ENCODE data around the gene CEP112.

The CEP112 gene

DNA sequence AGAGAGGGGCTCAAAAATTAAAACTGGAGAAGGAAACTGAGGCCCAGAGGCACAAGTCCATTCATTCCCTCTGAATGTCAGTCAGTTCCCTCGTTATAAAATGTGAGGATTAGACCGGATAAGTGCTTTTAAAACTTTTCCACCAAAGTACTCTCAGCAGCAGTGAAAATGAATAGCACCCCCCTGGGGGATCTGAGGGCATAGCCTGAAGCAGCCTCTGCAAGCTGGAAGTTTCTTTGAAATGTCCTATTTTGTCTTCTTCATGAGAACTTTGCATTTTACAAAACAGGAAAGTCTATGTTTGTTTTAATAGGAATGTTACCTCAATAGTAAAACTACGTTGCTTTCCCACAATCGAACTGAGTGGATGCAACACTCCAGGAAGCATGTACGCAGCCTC lies 273.0 kb downstream of the CEP112 start:
- no peak for TF ChIP-seq CTCF (IDR thresholded peaks at IDR 0.05; ENCODE audit: borderline replicate concordance, insufficient read depth, low read depth, low read length)
- no peak overlapping the region for H3K4me3 ChIP-seq (ENCODE audit: low read depth, low read length)

GRCh38 chr17:65918500-65918899 lies 273.4 kb downstream of the CEP112 start:
- no peak for TF ChIP-seq CTCF (IDR thresholded peaks at IDR 0.05; ENCODE audit: borderline replicate concordance, insufficient read depth, low read depth, low read length)
- H3K4me3 ChIP-seq (ENCODE audit: low read depth, low read length) = no peak overlapping the region

- no peak overlapping the region for H3K4me3 ChIP-seq (ENCODE audit: low read depth, low read length)
- no peak for TF ChIP-seq CTCF (IDR thresholded peaks at IDR 0.05; ENCODE audit: borderline replicate concordance, insufficient read depth, low read depth, low read length)
Observed at GRCh38 chr17:65917560-65917959, 274.4 kb downstream of the CEP112 start.

DNA sequence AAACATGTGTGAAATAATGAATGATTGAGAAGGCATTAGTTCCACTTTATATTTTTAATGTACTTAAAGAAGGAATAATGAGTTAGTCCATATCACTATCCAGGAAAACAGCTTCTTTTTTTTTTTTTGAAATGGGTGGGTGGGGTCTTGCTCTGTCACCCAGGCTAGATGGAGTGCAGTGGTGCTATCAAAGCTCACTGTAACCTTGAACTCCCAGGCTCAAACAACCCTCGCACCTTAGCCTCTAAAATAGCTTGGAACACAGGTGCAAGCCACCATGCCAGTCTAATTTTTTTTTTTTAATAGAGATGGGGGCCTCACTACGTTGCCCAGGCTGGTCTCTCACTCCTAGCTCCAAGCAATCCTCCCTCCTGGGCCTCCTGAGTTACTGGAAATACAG lies 275.5 kb downstream of the CEP112 start:
- no peak overlapping the region for H3K4me3 ChIP-seq (ENCODE audit: low read depth, low read length)
- TF ChIP-seq CTCF (IDR thresholded peaks at IDR 0.05; ENCODE audit: borderline replicate concordance, insufficient read depth, low read depth, low read length) = no peak

DNA sequence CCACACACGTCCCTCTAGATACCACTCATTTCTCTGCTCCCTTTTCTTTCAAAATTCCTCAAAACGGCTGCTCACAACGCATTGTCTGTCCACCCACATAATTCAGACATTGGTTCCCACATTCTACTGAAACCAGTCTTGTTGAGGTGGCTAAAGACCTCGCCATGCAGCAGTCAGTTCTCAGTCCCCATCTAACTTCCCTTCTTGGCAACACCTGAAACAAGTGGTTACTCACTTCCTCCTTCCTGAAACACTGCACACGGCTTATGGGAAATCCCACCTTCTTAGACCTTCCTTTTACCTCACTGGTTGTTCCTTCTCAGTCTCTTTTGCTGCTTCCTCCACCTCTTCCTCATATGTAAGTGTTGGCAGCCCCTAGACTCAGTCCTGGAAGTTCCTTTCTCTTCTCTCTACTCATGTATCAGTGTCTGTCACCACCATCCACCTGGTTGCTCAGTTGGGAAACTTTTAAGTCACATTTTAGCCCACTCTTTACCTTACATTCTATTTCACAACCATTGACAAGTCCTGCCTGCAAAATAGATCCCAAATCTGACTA lies 277.1 kb downstream of the CEP112 start:
- no peak for TF ChIP-seq CTCF (IDR thresholded peaks at IDR 0.05; ENCODE audit: borderline replicate concordance, insufficient read depth, low read depth, low read length)
- H3K4me3 ChIP-seq (ENCODE audit: low read depth, low read length) = no peak overlapping the region

DNA sequence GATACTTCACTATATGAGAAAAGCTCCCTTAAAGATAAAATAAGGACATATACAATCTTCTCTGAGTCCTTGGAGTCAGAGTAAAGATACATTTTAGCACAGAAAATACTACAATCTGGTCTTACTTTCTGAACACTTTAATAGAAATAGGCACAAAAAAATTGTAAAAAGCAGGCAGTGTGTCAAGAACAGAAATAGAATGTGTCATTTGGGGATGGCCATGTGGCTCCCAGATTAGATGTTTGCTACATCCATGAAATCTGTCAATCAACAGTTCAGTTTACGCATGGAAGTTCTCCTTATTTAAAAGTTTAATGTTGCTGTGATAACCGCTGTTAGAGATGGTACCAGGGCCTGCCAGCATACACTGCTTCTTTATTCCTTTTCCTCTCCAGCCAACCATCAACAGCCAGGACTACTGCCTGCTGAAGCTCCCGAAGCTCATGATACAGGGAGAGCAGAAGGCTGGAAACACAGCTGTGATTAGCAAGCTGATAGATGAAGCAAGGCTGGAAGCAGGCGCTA lies 278.5 kb downstream of the CEP112 start:
- no peak for TF ChIP-seq CTCF (IDR thresholded peaks at IDR 0.05; ENCODE audit: borderline replicate concordance, insufficient read depth, low read depth, low read length)
- H3K4me3 ChIP-seq (ENCODE audit: low read depth, low read length) = no peak overlapping the region

DNA sequence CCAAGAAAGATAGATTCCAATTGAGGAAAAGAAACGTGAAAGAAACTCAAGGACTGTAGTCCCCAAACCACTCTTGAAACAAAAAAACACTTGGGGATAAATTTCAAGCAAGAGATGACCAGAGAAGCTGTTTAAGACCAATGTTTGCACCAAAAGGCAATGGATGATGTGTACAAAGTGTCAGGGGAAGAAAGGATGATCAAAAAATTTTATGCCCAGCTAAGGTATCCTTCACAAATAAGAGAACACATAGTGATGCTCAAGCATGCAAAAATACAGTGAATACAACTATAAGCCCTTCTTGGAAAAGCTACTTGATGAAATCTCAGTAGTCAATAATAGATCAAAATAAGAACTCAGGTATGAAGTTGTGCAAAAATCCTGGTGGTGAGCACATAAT lies 281.1 kb downstream of the CEP112 start:
- no peak overlapping the region for H3K4me3 ChIP-seq (ENCODE audit: low read depth, low read length)
- no peak for TF ChIP-seq CTCF (IDR thresholded peaks at IDR 0.05; ENCODE audit: borderline replicate concordance, insufficient read depth, low read depth, low read length)
